HG03280 (cell line): ENCODE results near the gene CSF1.

Experiments used
- ATAC-seq: cut with Tn5 transposase; IDR thresholded peaks from one replicate; pipeline ENCODE4 v1.9.1; 2021; ENCODE audit warnings: mild to moderate bottlenecking, moderate library complexity; ENCODE audit not compliant: unreplicated experiment

The CSF1 gene

DNA sequence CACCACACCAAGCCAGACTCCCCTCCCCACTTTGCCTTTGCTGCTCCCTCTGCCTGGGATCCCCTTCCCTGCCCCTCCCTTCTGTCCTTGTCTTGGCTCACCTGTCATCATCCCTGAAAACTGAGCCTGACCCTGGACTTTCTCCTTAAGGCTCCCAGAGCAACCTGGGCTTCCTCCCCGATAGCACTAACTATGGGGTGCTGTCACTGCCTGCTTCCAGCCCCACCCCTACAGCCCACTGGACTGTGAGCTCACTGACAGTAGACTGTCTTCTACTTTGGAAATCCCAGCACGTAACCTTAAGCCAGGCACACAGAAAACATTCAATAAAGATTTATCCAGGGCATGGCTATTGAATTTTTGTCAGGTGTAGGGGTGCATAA lies 9.5 kb upstream of the CSF1 start:
- no peak for ATAC-seq

DNA sequence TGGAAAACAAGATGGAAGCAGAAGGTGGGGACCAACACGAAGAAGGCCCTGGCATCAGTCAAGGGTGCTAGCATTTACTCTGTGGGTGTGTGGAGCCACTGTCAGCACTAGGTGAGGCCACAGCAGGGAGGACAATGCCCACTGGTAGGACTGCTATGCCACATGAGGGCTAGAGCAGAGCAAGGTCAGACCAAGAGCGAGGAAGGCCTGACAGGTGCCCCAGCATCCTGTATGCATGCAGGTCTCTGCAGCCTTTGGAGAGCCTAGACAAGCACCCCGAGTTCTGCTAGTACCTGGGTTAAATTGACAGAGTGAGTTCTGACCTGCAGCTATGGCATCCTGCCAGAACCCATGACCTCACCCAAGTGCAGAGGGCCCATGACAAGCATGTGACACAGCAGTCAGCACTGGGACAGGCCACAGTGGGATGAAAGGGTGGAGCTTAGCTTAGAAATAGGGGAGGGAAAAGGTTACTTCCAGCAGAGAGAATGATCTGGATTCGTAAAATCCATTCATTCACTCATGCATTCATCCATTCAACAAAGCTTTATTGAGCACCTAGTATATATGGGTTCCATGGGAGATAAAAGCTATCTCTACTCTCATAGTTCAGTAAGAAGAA lies 9.0 kb upstream of the CSF1 start:
- ATAC-seq, result no peak

GRCh38 chr1:109902204-109902985 lies 8.3 kb upstream of the CSF1 start:
- ATAC-seq, result no peak

DNA sequence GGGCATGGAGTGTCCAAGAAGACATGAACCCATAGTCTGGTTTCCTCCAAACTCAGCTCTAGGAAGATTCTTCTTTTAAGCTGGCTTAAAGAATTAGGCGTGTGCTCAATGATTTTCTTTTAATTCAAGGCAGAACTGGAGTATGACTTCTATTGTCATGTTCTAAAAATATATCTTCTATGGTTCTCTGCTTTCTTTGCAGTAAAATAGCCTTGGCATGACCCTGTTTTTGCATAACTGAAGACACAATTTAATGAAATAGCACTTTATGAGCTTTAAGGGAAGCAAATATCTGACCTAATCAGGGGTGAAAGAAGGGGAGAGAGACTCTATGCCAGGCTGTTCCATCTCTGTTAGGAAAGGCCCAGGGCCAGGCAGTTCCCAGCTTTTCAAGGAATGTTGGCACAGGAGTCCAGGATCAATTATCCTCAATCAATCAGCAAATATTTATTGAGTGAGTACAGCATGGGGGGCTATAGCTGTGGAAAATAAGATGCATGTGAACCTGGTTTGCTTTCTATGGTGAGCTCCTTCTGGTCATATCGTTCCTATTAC lies 7.2 kb upstream of the CSF1 start:
- no peak for ATAC-seq

- ATAC-seq, result no peak
These were observed 6.4 kb upstream of the CSF1 start for GRCh38 chr1:109904105-109904817.

DNA sequence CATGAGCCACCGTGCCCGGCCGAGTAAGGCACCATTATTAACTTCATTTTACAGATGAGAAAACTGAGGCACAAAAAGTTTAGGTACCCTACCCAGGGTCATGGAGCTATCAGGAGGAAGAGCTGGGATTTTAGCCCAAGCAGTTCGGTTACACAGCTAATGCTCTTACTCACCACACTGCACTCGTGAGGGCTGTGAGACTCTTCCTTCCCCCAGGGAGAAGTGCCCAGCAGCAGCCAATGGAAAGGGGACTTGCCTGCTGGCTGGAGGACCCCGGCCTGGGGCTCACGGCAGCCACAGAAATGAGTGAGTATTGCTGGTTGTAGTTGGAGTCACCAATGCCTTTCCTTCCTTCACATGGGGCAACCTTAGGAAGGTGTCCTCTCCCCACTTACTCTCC lies 5.2 kb upstream of the CSF1 start:
- ATAC-seq, result no peak

GRCh38 chr1:109906160-109906838 lies 4.3 kb upstream of the CSF1 start:
- peak; percentile 84 for ATAC-seq

DNA sequence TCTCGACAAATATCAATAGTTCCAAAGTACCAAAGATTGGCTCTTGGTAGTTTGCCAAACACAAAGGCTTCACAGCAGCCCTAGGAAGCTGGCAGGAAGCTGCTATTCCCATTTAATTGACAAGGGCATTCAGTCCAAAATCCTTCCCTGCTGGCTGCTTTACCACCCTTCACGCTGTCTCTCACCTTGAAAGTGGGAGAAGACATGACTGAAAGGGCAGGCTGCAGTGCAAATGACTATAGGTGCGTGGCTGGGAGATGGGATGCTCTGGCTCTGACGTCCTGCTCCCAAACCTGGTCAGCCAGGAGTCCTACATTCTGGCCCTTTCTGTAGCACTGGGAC lies 3.8 kb upstream of the CSF1 start:
- no peak for ATAC-seq

DNA sequence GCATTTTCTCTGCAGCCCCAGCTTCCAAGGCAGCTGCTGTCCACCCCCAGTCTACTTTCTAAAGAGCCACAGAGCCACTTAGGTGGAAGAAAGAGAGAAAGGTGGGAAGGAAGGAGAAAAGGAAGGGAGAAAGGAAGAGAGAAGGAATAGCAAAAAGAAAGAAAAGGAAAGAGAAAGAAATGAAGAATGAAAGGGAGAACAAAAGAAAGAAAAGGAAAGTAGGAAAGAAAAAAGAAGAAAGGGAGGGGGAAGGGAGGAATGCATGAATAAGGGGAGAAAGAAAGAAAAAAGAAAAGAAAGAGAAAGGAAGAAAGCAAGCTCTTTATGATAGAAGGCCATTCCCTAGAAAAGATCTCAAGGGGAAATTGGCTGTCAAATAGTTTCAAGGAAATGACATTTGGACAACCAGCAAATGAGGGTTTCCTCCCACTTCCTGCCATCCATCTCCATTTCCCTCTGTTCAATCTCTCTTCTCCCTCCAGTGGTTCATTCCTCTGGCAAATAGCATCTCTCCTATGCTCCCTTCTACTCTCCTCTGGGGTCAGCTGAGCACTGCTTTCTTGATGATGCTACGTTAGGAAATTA lies 3.4 kb upstream of the CSF1 start:
- no peak for ATAC-seq

- ATAC-seq, result no peak
These were observed 1.8 kb upstream of the CSF1 start for GRCh38 chr1:109908836-109909235.

DNA sequence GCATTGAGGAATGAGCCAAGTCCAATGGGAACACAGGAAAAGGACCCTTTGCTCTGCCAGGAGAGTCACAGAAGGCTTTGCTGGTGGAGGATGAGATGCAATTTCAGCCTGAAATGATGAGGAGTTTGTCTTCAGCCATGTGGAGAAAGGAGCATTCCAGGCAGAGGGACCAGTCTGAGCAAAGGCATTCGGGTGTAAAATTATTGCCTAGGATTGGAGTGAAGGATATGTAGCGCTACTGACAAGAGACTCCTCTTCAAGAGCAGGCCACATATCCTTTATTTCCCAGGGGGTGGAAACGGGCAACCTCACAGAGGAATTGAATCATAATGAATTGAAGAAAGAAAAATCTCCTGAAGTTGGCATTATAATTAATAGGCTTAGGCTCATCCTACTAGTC lies 1.1 kb upstream of the CSF1 start:
- no peak for ATAC-seq

DNA sequence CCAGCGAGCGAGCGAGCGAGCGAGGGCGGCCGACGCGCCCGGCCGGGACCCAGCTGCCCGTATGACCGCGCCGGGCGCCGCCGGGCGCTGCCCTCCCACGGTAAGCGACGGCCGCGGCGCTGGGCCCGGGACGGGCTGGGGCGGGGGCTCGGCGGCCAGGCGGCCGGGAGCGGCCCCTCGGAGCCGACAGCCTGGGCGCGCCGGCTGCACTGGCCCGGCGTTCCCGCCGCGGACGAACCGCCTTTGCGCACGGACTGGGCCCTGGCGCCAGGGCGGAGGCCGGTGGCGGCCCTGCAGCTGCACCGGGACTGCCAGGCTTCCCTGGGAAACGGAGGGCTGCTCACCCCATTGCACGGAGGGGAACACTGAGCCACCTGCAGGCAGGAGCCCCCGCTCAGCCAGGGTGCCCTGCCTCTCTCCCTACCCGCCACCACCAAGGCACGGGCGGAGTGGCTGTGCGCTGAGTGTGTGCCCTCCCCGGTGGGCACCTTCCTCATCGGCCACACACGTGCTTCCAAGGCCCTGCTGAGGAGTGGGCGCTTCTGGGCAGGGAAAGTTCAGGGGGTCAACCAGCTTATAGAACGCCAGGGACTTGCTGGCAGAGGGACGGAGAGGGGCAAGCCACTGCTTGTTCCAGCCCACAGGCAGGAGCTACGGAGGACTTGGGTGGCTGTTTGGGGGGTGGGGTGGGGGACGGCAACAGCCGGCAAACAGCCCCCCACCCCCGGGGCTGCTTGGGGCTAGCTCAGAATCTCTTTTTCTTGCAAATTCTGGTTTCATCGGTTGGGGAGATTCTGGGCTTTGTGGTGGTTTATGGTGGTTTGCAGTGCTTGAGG lies 532 bp downstream of the CSF1 start:
- no peak for ATAC-seq

GRCh38 chr1:109912214-109912861 lies 1.7 kb downstream of the CSF1 start:
- no peak for ATAC-seq

DNA sequence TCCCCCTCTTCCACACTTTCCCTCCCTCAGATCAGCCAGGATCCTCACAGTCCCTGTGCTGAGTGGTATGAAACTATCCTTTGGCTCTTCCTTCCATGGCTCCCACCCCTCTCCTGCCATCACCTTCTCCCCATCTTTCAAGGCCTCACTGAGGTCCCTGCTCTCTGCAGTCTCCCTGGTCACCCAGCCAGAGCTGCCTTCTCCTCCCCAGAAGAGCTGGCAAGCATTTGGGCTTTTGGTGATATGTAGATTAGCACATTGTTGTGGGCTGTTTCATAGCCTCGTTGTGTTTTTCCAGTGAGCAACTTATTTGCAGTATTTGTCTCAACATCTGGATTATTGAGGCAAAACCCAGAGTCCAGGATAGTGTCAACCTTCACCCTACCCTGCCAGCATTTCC lies 2.2 kb downstream of the CSF1 start:
- ATAC-seq, result no peak

DNA sequence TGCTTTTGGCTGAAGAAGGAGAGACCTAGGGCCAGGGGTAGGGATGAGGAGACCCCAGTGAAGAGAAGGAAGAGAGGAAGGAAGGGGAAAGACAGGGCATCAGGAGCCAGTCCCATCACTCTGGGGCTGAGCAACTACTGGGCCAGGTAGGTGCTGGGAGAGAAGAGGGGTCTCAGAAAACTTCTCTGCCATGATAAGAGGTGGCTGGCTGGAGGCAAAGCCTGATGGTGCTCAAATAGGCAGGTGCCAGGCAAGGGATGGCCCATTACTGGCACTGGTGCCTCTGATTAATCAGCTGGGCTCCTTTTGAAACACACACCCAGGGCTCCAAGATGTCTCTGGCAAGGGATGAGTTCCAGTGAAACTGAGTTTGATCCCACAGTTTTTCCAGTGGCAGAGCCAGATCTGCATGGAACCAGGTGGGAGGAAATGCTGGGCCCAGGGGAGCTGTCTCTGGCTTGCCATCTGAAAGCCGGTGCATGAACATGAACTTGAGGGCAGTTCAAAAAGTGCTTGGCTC lies 2.8 kb downstream of the CSF1 start:
- no peak for ATAC-seq

GRCh38 chr1:109914587-109915240 lies 4.1 kb downstream of the CSF1 start:
- no peak for ATAC-seq

DNA sequence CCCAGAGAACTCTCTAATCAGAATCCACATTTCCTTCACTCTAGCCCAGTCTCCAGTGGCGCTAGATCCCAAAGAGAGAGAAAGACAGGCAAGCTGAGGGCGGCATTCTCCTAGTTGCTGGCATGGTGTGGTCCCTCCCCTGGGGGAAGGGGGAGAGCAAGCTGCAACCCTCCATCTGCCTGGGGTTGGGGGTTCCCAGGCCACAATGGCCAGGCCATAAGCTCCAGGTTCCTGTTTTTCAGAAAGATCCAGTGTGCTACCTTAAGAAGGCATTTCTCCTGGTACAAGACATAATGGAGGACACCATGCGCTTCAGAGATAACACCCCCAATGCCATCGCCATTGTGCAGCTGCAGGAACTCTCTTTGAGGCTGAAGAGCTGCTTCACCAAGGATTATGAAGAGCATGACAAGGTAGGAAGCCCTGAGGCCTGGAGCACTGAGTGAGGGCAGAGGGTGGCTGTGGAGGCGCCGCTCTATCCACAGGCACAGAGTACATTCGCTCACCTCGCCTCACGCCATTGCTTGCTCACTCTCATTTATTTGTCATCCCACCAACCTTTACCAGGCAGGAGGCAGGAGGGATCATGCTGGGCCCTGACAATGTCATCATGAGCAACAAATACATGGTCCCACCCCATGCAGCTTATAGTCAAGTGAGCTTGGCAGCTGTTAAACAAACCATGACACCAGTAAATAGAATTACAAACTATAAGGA lies 6.6 kb downstream of the CSF1 start:
- no peak for ATAC-seq
